Transverse colon (tissue), 4 donors: ENCODE results near the gene SPDYE6. TPM values are rescaled to one million over a fixed set of nuclear protein-coding genes. Genes with fewer than 3 reads are reported as not detected.

Source experiments
- DNase-seq: peaks from one replicate; pipeline ENCODE4 v3.0.0-alpha.2; 2019
- H3K27ac ChIP-seq, 4 donors: fragments of 200-600 bp; sonication (generic); 2 replicates each; pipeline ENCODE4 v1.5.1; 2016 to 2018; ENCODE audit warnings: inconsistent platforms in 4 of 4
- H3K27me3 ChIP-seq: fragments of 200-600 bp; sonication (generic); 2 replicates; pipeline ENCODE4 v1.5.1; 2017; ENCODE audit warnings: inconsistent platforms
- H3K36me3 ChIP-seq, 4 donors: fragments of 200-600 bp; sonication (generic); 2 replicates each; pipeline ENCODE4 v1.5.1; 2017 to 2019; ENCODE audit warnings: inconsistent platforms in 4 of 4
- H3K4me1 ChIP-seq, 4 donors: fragments of 200-600 bp; sonication (generic); 2 replicates each; pipeline ENCODE4 v1.5.1; 2017 to 2020; ENCODE audit warnings: inconsistent platforms in 4 of 4
- H3K4me3 ChIP-seq, 4 donors: fragments of 200-600 bp; sonication (generic); 1 replicate in 1 of 4; 2 replicates in 3 of 4; pipeline versions ENCODE4 v1.5.1 to v1.6.1; 2017 to 2019; ENCODE audit warnings: inconsistent platforms in 4 of 4
- H3K9me3 ChIP-seq, 2 donors: fragments of 200-600 bp; sonication (generic); 2 replicates each; pipeline ENCODE4 v1.5.1; 2017 to 2019; ENCODE audit warnings: inconsistent platforms in 2 of 2
- EP300 ChIP-seq: sonication (generic); formaldehyde crosslinking; IDR thresholded peaks from one replicate; pipeline ENCODE4 v1.6.1; 2017; ENCODE audit warnings: antibody characterized with exemption, low read depth
- POLR2A ChIP-seq: fragments of 450-650 bp; IDR thresholded peaks from one replicate; pipeline ENCODE4 v1.6.1; 2016; ENCODE audit warnings: antibody characterized with exemption, mild to moderate bottlenecking, moderate library complexity
- POLR2AphosphoS5 ChIP-seq, 3 donors: sonication (generic); formaldehyde crosslinking; IDR thresholded peaks; one replicate each; pipeline ENCODE4 v1.6.1; 2016; ENCODE audit warnings: antibody characterized with exemption in 3 of 3
- WGBS, 2 donors: methylation state at CpG; one replicate each; pipeline ENCODE4 v1.1.5; 2018; ENCODE audit warnings: low coverage in 1 of 2; 5-methylcytosine and 5-hydroxymethylcytosine counted together
- in situ Hi-C, 4 donors: fragments of 200-750 bp; cut with MboI; loops; one replicate each; pipeline versions ENCODE4 v1.15.0 to v1.15.1; 2017; ENCODE audit warnings: low sequenced_read_pairs in 3 of 4, low pct_ligation_motif_present in 1 of 4, low pct_unique_long_range_greater_than_20kb in 1 of 4
- intact Hi-C: fragments of 100-400 bp; cut with DNase I; formaldehyde crosslinking; loops from one replicate; pipeline ENCODE4 v1.15.1; 2023; ENCODE audit warnings: low total_unique reads
- total RNA-seq, 4 donors: library from RNA; depleted of rRNA; stranded (reverse); fragments of >200 nt; gene quantifications; one replicate each; pipeline ENCODE4 v1.1.0, GENCODE V29; 2016
- TF ChIP-seq, protein P1 (sequence below), 5 experiments: fragments of 200-600 bp in 3 of 5; fragments of 450-650 bp in 2 of 5; sonication (generic) in 3 of 5; IDR thresholded peaks; 1 replicate in 2 of 5; 2 replicates in 3 of 5; pipeline ENCODE4 v1.5.1; 2016 to 2017; ENCODE audit warnings: antibody characterized with exemption in 5 of 5, inconsistent platforms in 3 of 5, mild to moderate bottlenecking in 2 of 5, moderate library complexity in 1 of 5

SPDYE6 gene
- total RNA-seq, 4 donors from 2014 or later = not detected

DNA sequence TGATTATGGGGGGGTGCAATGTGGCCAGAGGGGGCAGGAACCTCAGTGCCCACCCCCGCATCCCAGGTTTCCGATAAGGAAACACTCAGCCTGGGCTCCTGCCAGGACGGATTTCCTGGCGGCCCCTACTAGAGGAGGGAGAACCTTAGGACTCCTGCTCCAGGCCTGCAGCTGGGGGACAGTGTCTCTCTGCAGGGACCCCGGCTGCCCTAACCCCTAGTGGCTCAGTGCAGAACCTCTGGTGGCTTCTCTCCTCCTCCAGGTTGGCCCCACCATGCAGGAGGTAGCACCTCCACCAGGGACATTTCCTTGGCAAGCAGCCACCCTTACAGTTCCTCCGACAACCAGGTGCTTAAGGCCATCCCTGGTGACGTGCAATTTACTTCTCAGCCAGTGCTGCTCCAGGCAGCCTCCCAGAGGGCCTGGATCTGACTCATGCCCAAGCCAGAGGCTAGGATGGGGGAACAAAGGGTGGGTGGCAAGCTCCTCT, 37.7 kb downstream of the SPDYE6 start:
- intact Hi-C loops = no loop called here
- Histone ChIP-seq H3K4me1 (no peaks in the 10 kb centered on the region), H3K27ac (no peak overlapping the region), H3K9me3 (no peaks in the 10 kb centered on the region), H3K27me3 (peaks cover 17% of the 10 kb centered on the region), H3K4me3 (no peak overlapping the region), H3K36me3 (no peaks in the 10 kb centered on the region)
- no peak for DNase-seq
- in situ Hi-C loops = no loop called here
- WGBS, 2 donors = 84% methylated on average over 5 of the region's 7 CpGs; no CpG with 5 or more reads in 1 of the 2 donors
- TF ChIP-seq POLR2AphosphoS5 (IDR thresholded peaks at IDR 0.05) (no peak), EP300 (no peak), POLR2A (no peak)
- TF ChIP-seq, protein P1, sequence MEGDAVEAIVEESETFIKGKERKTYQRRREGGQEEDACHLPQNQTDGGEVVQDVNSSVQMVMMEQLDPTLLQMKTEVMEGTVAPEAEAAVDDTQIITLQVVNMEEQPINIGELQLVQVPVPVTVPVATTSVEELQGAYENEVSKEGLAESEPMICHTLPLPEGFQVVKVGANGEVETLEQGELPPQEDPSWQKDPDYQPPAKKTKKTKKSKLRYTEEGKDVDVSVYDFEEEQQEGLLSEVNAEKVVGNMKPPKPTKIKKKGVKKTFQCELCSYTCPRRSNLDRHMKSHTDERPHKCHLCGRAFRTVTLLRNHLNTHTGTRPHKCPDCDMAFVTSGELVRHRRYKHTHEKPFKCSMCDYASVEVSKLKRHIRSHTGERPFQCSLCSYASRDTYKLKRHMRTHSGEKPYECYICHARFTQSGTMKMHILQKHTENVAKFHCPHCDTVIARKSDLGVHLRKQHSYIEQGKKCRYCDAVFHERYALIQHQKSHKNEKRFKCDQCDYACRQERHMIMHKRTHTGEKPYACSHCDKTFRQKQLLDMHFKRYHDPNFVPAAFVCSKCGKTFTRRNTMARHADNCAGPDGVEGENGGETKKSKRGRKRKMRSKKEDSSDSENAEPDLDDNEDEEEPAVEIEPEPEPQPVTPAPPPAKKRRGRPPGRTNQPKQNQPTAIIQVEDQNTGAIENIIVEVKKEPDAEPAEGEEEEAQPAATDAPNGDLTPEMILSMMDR (IDR thresholded peaks at IDR 0.05) = no peak

DNA sequence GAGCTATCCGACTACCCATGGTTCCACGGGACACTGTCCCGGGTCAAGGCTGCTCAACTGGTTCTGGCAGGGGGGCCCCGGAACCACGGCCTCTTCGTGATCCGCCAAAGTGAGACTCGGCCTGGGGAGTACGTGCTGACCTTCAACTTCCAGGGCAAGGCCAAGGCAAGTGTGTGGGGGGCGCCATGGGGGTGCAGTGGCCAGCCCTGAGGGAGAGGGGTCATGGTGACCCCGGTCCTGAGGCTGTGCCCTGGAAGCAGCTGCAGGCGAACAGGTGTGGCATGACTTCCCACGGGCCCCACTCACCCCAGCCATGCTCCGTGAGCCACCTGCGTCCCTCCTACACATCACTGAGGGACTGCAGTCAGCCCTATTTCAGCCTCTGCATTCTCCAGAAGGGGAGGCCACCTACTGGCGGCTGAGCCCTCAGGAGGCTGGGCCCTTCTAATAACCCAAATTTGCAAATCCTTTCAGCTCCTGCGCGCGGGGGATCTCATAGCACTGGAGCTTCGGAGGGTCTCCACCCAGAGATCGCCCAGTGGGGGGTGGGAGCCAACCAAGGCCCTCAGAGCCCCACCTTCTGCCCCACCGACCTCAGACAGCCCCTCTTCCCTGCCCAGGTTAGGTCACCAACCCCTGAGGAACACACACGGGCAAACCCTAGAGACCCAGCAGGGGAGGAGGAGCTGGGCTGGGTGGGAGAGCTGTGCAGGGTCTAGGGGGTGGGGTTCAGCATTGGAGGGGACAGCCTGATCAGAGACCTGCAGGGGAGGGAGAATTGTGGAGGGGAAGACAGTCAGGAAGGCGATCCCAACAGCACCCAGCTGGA, 38.8 kb downstream of the SPDYE6 start:
- intact Hi-C loops (no loop called here), in situ Hi-C loops (no loop called here)
- no peaks in the 10 kb centered on the region for H3K9me3 ChIP-seq
- DNase-seq = no peak
- peaks cover 8% of the 10 kb centered on the region for H3K27me3 ChIP-seq
- no peak overlapping the region for H3K4me3 ChIP-seq
- no peak overlapping the region for H3K27ac ChIP-seq
- 75 to 88% methylated on average over 2 to 23 of the region's 24 CpGs for WGBS, 2 donors
- H3K36me3 ChIP-seq = no peaks in the 10 kb centered on the region
- no peak for TF ChIP-seq POLR2AphosphoS5 (IDR thresholded peaks at IDR 0.05)
- TF ChIP-seq, protein P1 (IDR thresholded peaks at IDR 0.05) = no peak
- no peak for TF ChIP-seq EP300
- TF ChIP-seq POLR2A = no peak
- no peaks in the 10 kb centered on the region for H3K4me1 ChIP-seq

DNA sequence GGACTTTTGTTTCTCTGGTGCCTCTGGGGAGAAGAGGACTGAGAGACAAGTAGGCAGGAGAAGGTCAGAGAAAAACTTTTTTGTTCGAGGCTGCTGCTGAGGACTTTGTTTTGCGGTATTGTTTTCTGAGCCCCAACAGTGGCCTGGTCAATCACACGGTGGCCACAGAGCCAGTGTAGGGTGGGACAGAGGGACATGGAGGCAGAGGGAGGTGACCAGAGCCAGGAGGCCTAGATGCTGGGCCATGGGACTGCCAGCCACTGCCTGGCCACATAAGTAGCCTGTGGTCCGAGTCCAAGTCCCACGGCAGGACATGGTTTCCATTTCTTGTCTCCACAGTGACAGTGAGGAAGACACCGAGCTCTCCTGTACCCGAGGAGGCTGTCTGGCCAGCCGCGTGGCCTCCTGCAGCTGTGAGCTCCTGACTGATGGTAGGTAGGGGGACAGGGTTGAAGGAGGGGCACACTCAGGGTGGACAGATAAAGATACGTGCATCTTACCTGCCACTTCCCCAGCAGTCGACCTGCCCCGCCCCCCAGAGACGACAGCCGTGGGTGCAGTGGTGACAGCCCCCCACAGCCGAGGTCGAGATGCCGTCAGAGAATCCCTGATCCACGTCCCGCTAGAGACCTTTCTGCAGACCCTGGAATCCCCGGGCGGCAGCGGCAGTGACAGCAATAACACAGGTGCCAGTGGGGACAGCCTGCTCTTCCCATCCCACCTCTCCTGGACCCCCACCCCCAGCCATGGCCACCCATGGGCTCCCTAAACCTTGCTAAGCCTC, 42.1 kb downstream of the SPDYE6 start:
- TF ChIP-seq POLR2AphosphoS5 (IDR thresholded peaks at IDR 0.05) = no peak
- TF ChIP-seq, protein P1 (IDR thresholded peaks at IDR 0.05) = no peak
- no peak for TF ChIP-seq POLR2A
- no peak for TF ChIP-seq EP300
- Histone ChIP-seq H3K27me3 (no peaks in the 10 kb centered on the region), H3K27ac (no peak overlapping the region), H3K9me3 (no peaks in the 10 kb centered on the region), H3K36me3 (no peaks in the 10 kb centered on the region), H3K4me3 (no peak overlapping the region), H3K4me1 (no peaks in the 10 kb centered on the region)
- no peak for DNase-seq
- WGBS, 2 donors = 91 to 92% methylated on average over 7 to 22 of the region's 22 CpGs
- intact Hi-C loops (no loop called here), in situ Hi-C loops (no loop called here)

DNA sequence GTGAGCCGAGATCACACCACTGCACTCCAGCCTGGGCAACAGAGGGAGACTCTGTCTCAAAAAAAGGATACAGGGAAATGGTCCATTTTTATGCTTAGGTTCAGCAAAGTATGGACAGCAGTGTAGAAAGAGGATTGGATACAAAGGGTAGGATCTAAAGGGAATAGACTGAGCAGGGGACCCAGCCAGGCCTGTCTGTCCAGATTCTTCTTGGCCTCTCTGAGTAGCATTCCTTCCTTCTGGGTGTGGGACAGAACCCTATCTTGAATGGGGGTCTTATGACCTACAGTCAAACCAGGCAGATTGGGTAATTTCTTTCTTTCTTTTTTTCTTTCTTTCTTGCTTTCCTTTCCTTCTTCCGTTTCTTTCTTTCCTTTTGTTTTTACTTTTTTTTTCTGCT, 43.9 kb downstream of the SPDYE6 start:
- Histone ChIP-seq H3K9me3 (no peaks in the 10 kb centered on the region), H3K27ac (no peak overlapping the region), H3K36me3 (no peaks in the 10 kb centered on the region), H3K4me3 (no peak overlapping the region), H3K27me3 (no peaks in the 10 kb centered on the region), H3K4me1 (peaks cover 0 to 3% (median 2%) of the 10 kb centered on the region in 4 donors)
- TF ChIP-seq, protein P1 (IDR thresholded peaks at IDR 0.05) = no peak
- TF ChIP-seq EP300 = no peak
- no peak for TF ChIP-seq POLR2A
- TF ChIP-seq POLR2AphosphoS5 (IDR thresholded peaks at IDR 0.05) = no peak
- in situ Hi-C loops = no loop called here
- 80 to 90% methylated on average over 1 to 2 of the region's 2 CpGs for WGBS, 2 donors
- DNase-seq = no peak
- intact Hi-C loops = no loop called here
